GM19324 (cell line): ENCODE measurements around the gene MAST4.
A peak's percentile ranks its signal among the peaks of the same experiment; 100 is the strongest.
"Not testable (repeated sequence)": the region's sequence is repeated elsewhere in the genome, so short reads cannot be mapped to it uniquely, and the experiment has no call there.

ENCODE experiments used
- ATAC-seq: cut with Tn5 transposase; IDR thresholded peaks from one replicate; pipeline ENCODE4 v1.9.1; 2021; ENCODE audit warnings: mild to moderate bottlenecking, moderate library complexity; ENCODE audit not compliant: unreplicated experiment, low FRiP score

Gene MAST4

DNA sequence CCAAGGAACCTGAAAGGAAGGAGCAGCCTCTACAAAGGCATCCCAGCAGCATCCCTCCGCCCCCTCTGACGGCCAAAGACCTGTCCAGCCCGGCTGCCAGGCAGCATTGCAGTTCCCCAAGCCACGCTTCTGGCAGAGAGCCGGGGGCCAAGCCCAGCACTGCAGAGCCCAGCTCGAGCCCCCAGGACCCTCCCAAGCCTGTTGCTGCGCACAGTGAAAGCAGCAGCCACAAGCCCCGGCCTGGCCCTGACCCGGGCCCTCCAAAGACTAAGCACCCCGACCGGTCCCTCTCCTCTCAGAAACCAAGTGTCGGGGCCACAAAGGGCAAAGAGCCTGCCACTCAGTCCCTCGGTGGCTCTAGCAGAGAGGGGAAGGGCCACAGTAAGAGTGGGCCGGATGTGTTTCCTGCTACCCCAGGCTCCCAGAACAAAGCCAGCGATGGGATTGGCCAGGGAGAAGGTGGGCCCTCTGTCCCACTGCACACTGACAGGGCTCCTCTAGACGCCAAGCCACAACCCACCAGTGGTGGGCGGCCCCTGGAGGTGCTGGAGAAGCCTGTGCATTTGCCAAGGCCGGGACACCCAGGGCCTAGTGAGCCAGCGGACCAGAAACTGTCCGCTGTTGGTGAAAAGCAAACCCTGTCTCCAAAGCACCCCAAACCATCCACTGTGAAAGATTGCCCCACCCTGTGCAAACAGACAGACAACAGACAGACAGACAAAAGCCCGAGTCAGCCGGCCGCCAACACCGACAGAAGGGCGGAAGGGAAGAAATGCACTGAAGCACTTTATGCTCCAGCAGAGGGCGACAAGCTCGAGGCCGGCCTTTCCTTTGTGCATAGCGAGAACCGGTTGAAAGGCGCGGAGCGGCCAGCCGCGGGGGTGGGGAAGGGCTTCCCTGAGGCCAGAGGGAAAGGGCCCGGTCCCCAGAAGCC lies 569.6 kb downstream of the MAST4 start:
- ATAC-seq: no peak

DNA sequence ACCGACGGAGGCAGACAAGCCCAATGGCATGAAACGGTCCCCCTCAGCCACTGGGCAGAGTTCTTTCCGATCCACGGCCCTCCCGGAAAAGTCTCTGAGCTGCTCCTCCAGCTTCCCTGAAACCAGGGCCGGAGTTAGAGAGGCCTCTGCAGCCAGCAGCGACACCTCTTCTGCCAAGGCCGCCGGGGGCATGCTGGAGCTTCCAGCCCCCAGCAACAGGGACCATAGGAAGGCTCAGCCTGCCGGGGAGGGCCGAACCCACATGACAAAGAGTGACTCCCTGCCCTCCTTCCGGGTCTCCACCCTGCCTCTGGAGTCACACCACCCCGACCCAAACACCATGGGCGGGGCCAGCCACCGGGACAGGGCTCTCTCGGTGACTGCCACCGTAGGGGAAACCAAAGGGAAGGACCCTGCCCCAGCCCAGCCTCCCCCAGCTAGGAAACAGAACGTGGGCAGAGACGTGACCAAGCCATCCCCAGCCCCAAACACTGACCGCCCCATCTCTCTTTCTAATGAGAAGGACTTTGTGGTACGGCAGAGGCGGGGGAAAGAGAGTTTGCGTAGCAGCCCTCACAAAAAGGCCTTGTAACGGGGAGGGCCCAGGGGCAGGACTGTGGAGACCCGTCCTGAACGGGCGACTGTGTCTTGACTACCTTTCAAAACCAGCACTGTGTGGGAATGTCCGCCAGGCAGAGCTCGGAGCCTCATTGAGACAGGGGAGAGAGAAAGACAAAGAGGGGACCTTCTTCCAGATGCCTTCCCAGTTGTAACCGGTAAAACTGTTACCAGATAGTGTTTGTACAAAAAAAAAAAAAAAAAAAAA lies 570.5 kb downstream of the MAST4 start:
- ATAC-seq: no peak

DNA sequence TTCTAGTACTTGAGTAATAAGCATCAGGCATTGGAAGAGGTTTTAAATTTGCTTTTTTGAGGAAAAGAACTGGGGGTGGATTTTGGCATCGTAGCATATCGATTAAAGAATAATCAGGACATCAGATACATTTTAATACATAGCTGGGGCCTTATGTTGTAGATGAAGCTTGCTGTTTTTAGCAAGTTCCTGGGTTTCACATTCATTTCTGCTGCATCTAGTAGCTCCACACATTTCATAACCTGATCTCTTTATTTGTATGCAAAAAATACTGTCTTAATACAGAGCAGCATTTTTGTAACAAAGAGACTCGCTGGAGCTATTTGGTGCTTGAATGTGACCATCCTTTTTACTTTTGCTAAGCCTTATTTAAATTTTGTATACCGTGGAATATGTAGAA lies 571.9 kb downstream of the MAST4 start:
- no peak for ATAC-seq

DNA sequence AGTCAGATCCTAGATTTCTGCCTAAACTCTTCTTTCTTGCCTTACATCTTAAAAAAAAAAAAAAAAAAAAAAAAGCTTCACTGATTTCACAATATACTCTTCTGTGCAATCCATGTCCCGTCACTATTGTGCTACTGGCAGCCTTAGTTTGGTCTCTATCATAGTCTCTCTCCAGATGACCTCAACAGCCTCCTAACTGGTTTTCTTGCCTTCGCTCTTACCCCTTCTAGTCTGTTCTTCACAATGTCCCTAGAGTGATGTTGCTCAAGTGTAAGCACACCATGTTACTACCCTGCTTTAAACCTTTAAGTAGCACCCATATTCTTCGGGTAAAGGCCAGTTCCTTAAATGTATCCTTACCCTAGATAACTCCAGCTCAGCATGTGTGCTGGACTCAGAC lies 574.6 kb downstream of the MAST4 start:
- no peak for ATAC-seq

DNA sequence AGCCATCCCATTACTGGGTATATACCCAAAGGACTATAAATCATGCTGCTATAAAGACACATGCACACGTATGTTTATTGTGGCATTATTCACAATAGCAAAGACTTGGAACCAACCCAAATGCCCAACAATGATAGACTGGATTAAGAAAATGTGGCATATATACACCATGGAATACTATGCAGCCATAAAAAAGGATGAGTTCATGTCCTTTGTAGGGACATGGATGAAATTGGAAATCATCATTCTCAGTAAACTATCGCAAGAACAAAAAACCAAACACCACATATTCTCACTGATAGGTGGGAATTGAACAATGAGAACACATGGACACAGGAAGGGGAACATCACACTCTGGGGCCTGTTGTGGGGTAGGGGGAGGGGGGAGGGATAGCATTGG lies 577.2 kb downstream of the MAST4 start:
- not testable (repeated sequence) for ATAC-seq

DNA sequence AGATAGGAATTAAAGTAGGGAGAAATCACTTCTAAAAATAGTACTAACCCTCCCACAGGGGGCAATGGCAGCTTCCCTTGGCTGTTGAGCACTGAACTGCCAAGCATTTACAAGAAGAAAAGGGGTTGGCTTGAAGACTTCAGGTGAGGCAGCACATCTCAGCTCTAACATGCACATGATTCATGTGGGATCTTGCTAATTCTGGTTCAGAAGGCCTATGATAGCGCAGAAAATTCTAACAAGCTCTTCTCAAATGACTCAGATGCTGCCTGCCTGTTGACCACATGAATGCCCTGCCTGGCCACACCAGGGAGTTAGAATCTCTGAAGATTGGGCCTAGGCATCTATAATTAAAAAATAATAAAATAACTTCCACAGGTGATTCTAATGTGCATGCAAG lies 577.8 kb downstream of the MAST4 start:
- ATAC-seq: no peak

DNA sequence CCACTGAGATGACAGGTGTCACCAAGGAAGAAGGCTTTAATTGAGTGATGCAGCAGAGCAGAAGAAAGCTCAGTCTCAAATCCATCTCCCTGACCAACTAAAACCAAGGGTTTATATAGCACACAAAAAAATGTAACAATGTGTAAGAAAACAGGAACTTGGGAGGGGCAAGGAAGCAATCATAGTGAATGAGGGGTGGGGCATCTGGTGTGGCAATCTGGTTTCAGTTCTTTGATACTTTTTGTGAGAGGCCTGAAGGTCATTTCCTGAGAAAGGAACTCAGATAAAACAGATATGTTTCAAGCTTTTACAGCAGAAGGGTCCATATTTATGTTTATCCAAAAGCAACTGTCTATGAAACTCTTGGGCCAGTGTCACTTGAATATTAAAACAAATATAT lies 580.7 kb downstream of the MAST4 start:
- ATAC-seq: no peak

DNA sequence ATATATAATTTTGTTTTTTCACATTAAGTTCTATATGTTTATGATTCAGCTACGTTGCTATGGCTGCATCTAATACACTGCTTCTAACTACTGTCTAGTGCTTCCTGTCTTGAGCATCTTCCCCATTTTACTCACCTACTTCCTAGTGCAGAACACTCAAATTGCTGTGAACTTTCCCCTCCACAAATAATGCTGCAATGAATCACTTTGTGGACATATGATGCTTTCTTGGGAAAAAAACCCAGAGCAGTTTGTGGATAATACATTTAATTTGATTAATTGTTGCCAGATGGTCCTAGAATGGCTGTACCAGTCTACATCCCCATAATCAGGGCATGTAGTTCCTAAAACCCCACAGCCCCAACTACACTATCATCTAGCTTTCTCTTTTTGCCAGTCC lies 581.9 kb downstream of the MAST4 start:
- ATAC-seq: no peak

DNA sequence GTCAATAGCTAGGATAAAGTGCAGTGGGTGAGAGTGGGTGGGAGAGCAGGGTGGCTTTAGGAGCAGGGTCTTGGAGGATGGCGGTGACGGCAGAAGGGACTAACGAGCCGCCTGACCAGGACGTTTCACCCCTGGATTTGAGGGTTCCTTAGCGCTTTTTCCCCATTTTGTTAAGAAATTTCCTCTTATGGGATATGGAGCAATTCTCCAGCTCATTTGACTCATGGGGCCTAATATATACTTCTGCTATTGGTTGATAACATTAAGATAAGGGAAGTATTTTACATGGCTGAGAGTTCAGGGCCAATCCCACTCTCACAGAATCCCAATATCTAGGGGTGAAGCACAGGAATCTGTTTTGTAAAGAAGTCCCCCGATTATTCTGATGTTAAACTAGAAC lies 582.8 kb downstream of the MAST4 start:
- no peak for ATAC-seq

DNA sequence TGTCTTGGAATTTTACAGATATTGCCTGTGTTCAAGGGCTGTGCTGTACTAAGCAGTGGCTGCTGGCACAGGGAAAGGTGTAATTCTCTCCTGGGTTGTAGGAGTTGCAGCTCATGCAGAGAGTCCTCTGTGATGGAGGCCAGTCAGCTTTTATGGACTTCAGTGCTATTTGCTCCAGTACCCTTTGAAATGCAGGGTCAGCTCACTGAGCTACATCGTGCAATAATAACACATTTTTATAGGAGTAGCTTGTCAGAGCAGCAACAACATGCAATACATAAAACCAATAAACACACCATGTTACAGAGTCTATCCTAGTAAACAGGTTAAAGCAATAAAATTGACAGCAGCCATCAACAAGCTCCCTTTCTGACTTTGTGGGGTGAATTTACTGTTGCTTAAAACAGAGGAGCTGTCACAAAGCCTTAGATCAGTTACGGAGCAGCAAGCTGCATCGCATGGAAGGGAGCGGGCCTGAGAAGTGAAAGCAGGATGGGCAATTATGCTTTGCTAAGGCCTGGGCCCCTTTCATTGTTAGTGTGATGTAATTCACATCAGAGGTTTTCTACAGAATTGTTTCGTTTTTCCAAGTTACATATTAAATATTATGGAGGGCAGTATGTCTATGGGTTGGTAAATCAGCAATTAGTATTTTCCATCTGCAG lies 583.6 kb downstream of the MAST4 start:
- no peak for ATAC-seq

DNA sequence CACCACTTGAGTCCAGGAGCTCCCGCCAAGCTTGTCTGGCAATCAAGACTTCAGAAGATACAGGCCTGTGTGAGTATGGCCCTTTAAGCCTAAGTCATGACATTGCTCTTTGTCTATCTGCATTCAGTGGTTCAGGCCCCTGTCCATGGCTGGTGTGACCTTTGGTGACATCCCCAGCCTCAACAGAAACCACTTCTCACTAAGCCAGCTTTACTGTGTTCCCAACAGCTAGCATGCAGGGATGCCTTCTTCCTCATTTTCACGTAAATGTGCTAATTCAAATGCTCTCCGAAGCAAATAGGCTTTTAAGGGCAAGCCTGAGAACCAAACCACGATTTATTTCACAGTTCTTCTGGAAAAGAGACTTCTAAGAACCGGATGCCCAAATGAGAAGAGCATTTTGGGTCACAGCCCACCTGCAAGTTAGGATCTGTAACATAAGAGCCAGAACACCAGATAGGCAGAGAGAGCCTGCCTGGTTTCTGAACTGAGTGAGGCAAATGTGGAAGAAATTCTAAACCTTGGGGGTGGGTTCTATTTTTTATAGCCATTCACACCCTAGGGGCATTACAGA lies 585.5 kb downstream of the MAST4 start:
- no peak for ATAC-seq

DNA sequence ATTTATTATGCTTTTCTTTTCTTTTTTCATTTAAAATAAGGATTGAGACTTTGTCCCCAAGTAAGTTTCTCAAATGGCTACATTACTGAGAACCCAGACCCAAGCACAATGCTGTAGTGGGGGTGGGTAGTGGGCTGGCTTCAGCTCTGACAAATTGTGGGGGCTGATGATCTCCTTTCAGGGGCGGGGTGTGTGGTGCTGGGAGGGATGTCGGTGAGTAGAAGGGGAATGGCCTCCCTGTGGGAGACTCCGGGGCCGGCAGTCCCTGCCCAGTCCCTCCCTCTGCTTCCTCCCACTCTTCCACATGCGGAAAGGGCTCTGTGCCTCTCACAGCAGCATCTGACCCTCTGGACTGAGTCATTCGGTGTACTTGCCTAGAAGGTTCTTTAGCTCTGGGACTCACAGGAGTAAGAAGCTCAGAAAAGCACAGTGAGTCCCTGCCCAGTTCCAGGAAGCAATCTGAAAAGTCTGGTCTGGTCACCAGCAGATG lies 586.2 kb downstream of the MAST4 start:
- ATAC-seq: no peak

DNA sequence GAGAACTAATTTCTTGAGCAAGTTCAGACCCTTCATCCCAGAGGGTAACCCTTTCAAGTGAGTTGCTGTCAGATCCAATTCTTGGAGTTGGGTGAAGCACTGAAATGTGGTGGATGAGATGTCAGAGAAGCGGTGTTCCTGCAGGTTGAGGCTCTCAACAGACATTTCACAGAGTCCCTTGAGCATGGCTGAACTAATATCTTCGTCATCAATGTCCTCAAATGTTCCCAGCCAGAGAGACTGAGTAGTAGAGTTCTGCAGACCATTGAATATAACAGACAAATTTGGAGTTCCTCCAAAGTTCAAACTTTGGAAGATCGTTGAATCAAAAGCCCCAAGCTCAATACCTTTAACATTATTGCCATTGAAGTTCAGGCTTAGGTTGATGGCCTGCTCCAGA lies 587.7 kb downstream of the MAST4 start:
- no peak for ATAC-seq

DNA sequence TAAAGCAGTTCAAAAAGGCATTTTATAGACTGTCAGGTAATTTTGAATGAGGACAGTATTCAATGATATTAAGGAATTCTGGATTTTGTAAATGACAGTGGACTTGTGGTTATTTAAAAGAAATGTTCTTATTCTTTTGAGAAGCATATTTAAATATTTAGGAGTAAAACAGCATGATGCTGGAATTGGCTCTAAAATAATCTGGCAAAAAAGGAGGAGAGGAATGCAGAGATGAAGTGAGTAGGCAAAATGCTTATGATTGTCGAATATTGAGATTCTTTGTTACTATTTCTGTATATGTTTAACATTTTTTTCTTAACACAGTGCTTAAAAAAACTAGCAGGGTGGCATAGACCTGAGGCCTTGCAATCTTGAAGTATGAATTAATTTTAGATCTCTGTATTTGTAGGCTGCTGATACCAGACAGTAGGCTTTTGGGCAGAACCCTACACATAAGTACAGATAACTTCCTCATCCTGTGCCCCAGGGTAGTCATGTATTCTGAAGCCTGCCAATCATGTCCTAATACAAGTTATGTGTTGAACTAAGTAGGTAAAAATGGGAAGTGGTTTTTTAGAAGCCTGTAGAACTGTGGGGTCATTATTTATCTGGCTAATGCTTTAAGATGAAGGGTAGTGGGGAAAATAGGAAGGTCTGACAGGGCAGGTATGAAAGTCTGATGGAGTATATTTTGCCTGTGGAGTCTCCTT lies 591.0 kb downstream of the MAST4 start:
- ATAC-seq: peak; percentile 68

DNA sequence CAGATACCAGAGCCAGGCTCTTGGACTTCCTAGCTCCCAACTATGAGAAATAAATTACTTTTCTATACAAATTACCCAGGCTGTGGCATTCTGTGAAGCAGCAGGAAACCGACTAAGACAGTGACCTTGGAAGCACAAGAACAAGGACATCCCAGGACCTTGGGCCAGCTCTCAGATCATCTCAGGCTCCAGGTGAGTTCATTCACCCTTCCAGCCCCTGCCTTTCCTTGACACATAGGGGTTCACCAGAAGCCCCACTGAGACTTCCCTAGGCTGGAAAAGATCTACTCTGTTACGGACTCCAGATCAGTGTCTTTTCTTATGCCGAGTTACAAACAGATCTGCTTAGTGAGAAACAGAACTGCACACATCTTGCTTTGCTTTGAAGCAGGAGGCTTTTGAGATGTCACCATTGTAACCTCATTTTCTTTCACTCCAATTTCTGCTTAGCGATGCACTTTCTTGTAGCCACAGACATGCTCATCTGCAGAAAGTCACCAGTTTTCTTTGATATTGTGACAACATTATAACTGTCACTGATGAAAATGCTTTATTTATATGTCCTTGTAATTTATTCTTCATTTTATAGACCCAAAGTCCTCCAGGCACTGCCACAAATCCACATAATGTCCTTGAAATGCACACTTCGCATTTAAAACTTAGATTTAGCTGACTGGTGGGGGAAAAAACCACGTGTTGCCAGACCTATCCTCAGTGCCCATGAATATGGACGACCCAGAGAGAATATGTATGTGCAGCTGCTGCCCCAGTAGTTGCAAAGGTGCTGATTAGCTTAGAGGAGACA lies 592.3 kb downstream of the MAST4 start:
- no peak for ATAC-seq

DNA sequence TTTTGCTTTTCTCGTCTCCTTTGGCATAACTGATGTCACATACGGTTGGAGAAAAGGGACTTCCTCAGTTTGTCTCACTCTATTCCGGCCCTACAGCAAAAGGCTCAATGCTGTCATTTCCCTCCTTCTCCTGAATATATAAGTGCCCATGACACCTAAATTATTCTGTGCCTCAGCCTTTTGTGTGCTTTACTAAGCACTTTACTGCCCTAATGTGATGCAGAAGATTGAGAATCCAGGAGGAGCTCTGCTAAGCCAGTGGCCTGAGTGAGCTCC lies 592.8 kb downstream of the MAST4 start:
- no peak for ATAC-seq

DNA sequence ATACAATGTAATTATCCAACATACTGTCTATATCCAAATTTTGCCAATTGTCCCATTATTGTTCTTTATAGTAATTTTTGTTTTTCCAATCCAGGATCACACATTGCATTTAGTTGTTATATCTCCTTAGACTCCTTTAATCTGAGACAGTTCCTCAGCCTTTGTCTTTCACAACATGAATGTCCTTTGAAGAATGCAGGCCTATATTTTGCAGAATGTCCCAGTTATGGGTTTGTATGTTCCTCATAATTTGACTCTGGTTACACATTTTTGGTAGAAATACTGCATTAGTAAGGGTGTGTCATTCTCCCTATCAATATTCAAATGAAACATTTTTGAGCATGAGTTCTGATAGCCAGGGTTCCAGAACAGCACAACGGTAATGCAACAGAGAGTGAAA lies 593.7 kb downstream of the MAST4 start:
- ATAC-seq: no peak

DNA sequence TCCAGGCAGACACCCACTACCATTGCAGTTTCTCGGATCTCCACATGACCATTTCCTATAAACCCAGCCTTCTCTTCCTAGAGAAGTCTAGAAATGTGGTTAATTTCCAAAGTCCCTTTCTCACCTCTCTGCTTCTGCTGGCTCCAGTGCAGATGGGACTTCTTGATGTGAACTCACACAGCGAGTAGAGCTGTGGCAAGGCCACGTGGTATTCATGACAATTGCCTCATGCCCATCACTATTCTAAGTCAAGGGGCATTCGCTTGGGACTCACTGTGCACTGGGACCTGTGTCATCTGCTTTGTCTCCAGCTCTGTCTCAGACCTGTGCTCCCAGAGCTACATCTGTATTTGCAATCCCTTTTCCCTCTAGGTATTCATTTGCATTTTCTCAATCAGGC lies 594.2 kb downstream of the MAST4 start:
- ATAC-seq: no peak

DNA sequence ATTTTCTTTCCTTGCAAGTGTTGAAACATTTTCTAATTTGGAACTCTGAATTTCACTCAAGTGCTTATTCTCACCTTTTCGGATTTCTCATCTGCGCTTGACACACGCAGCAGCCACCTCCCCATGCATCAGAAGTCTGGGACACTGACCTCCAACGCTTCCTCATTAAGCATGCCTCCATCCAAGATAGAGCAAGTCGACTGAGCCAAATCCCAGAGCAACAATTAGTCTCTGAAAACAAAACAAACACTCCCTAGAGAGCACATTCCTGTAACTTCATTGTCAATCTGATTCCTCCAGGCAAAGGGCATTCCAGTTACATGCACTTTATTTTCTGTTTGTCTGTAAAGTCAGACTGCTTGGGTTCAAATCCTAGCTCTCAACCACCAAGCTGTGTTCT lies 594.7 kb downstream of the MAST4 start:
- ATAC-seq: no peak
